Neuronal stem cell (in vitro differentiated cells): ENCODE results near the gene EIF2AK2.

Source experiments
- DNase-seq: peaks from one replicate; pipeline ENCODE4 v3.0.0-alpha.2; 2013; ENCODE audit warnings: low spot score
- H2AFZ ChIP-seq: one replicate; pipeline ENCODE4 v1.6.1; 2013; ENCODE audit warnings: mild to moderate bottlenecking, low read length, inconsistent platforms
- H2AK5ac ChIP-seq: 2 replicates; pipeline ENCODE4 v1.6.1; 2013; ENCODE audit warnings: low read depth, mild to moderate bottlenecking, inconsistent platforms, low read length, moderate library complexity, mixed read lengths
- H2BK120ac ChIP-seq: 2 replicates; pipeline ENCODE4 v1.6.1; 2013; ENCODE audit warnings: low read depth, mild to moderate bottlenecking, inconsistent platforms, low read length, moderate library complexity, mixed read lengths
- H2BK12ac ChIP-seq: one replicate; pipeline ENCODE4 v1.6.1; 2013; ENCODE audit warnings: low read length, inconsistent platforms
- H2BK15ac ChIP-seq: 2 replicates; pipeline ENCODE4 v1.6.1; 2013; ENCODE audit warnings: mild to moderate bottlenecking, low read length, inconsistent platforms, mixed read lengths
- H2BK5ac ChIP-seq: one replicate; pipeline ENCODE4 v1.6.1; 2013; ENCODE audit warnings: inconsistent platforms, mild to moderate bottlenecking, low read length, moderate library complexity
- H3K14ac ChIP-seq: one replicate; pipeline ENCODE4 v1.6.1; 2013; ENCODE audit warnings: low read length, inconsistent platforms
- H3K18ac ChIP-seq: 2 replicates; pipeline ENCODE4 v1.6.1; 2013; ENCODE audit warnings: low read length, inconsistent platforms
- H3K23ac ChIP-seq: 2 replicates; pipeline ENCODE4 v1.6.1; 2013; ENCODE audit warnings: low read depth, mild to moderate bottlenecking, mixed read lengths, low read length, inconsistent platforms; ENCODE audit not compliant: poor library complexity
- H3K27ac ChIP-seq: replicated peaks from 3 replicates; pipeline ENCODE4 v1.5.1; 2013; ENCODE audit warnings: low read length, inconsistent platforms
- H3K27me3 ChIP-seq, 3 experiments: 2 replicates each; pipeline ENCODE4 v1.6.1; 2013; ENCODE audit warnings: low read length in 3 of 3, mild to moderate bottlenecking in 2 of 3, inconsistent platforms in 1 of 3, low read depth in 1 of 3, mixed read lengths in 1 of 3, moderate library complexity in 1 of 3; ENCODE audit not compliant: control insufficient read depth in 3 of 3, insufficient read depth in 3 of 3
- H3K36me3 ChIP-seq, 2 donors: replicated peaks in 1 of 2; 2 replicates each; pipeline ENCODE4 v1.6.1; 2013; ENCODE audit warnings: low read length in 2 of 2; ENCODE audit not compliant: control insufficient read depth in 2 of 2, insufficient read depth in 2 of 2
- H3K4ac ChIP-seq: 2 replicates; pipeline ENCODE4 v1.6.1; 2013; ENCODE audit warnings: inconsistent platforms, mild to moderate bottlenecking, low read length, moderate library complexity
- H3K4me1 ChIP-seq, 2 donors: 1 replicate in 1 of 2; 2 replicates in 1 of 2; pipeline ENCODE4 v1.6.1; 2013; ENCODE audit warnings: low read length in 2 of 2, low read depth in 1 of 2; ENCODE audit not compliant: control insufficient read depth in 2 of 2, insufficient read depth in 1 of 2
- H3K4me2 ChIP-seq: one replicate; pipeline ENCODE4 v1.6.1; 2013; ENCODE audit warnings: mild to moderate bottlenecking, low read length, inconsistent platforms; ENCODE audit not compliant: insufficient read depth, poor library complexity, severe bottlenecking
- H3K4me3 ChIP-seq, 2 donors: 2 replicates each; pipeline ENCODE4 v1.5.1; 2013; ENCODE audit warnings: low read length in 2 of 2, mild to moderate bottlenecking in 2 of 2, inconsistent platforms in 1 of 2, moderate library complexity in 1 of 2
- H3K79me1 ChIP-seq: one replicate; pipeline ENCODE4 v1.6.1; 2013; ENCODE audit warnings: low read depth, mild to moderate bottlenecking, inconsistent platforms, low read length, moderate library complexity
- H3K9ac ChIP-seq: one replicate; pipeline ENCODE4 v1.6.1; 2013; ENCODE audit warnings: mild to moderate bottlenecking, low read depth, low read length, inconsistent platforms; ENCODE audit not compliant: poor library complexity
- H3K9me3 ChIP-seq, 2 donors: replicated peaks in 1 of 2; 2 replicates each; pipeline versions ENCODE3 to v1.6.1; 2013; ENCODE audit warnings: low read length in 2 of 2, mild to moderate bottlenecking in 2 of 2, inconsistent platforms in 1 of 2, low read depth in 1 of 2, mixed read lengths in 1 of 2, moderate library complexity in 1 of 2; ENCODE audit not compliant: control insufficient read depth in 2 of 2, insufficient read depth in 1 of 2
- H4K8ac ChIP-seq: one replicate; pipeline ENCODE4 v1.6.1; 2013; ENCODE audit warnings: low read depth, mild to moderate bottlenecking, inconsistent platforms, low read length, moderate library complexity
- H4K91ac ChIP-seq: one replicate; pipeline ENCODE4 v1.6.1; 2013; ENCODE audit warnings: low read length, low read depth, mild to moderate bottlenecking, inconsistent platforms; ENCODE audit not compliant: poor library complexity
- WGBS, 2 donors: extraction: QIAGEN DNeasy Blood & Tissue Kit; methylation state at CpG; one replicate each; pipeline ENCODE4 v1.1.7; 2013; ENCODE audit warnings: missing lambda C conversion rate in 2 of 2, mixed read lengths in 1 of 2; ENCODE audit not compliant: insufficient read length in 2 of 2, insufficient replicate concordance in 1 of 2; ENCODE audit errors: extremely low coverage in 2 of 2; 5-methylcytosine and 5-hydroxymethylcytosine counted together

The EIF2AK2 gene

DNA sequence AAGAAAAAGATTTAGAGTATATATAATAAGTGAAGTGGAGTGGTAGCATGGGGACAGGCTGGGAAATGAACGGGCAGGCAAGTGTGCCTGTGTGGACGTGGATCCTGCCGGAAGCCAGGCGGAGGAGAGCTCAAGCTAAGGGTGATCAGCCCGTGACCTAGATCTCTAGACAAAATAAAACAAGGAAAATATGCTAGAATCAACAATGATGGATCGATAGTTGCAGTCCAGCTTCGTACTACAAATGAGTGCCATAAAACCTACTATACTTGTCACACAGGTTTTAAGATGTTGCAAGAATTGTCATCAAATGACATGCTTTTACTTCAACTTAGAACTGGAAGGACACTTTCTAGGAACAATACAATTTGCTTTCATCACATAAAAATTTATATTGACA, 8.5 kb downstream of the EIF2AK2 start:
- H2AK5ac ChIP-seq, result no peak overlapping the region
- no peak overlapping the region for H3K4me2 ChIP-seq
- no peak overlapping the region for H2BK120ac ChIP-seq
- no peak overlapping the region for H3K27ac ChIP-seq
- H3K4ac ChIP-seq, result no peak overlapping the region
- no peak overlapping the region for H3K14ac ChIP-seq
- no peak overlapping the region for H4K91ac ChIP-seq
- H2AFZ ChIP-seq, result no peak overlapping the region
- H3K9ac ChIP-seq, result no peak overlapping the region
- no peaks in the 10 kb centered on the region for H3K4me1 ChIP-seq
- no peak overlapping the region for H2BK5ac ChIP-seq
- no peak for DNase-seq
- H2BK12ac ChIP-seq, result no peak overlapping the region
- H4K8ac ChIP-seq, result no peak overlapping the region
- H3K36me3 ChIP-seq, result peaks cover 9 to 64% of the 10 kb centered on the region in 2 donors
- H3K18ac ChIP-seq, result no peak overlapping the region
- WGBS, 2 donors, result no CpG with 5 or more reads among the region's 7 CpGs
- H3K23ac ChIP-seq, result no peak overlapping the region
- H3K9me3 ChIP-seq, result peaks cover 0 to 4% of the 10 kb centered on the region in 2 donors
- no peaks in the 10 kb centered on the region for H3K27me3 ChIP-seq
- H3K79me1 ChIP-seq, result no peaks in the 10 kb centered on the region
- no peak overlapping the region for H3K4me3 ChIP-seq
- H2BK15ac ChIP-seq, result no peak overlapping the region

DNA sequence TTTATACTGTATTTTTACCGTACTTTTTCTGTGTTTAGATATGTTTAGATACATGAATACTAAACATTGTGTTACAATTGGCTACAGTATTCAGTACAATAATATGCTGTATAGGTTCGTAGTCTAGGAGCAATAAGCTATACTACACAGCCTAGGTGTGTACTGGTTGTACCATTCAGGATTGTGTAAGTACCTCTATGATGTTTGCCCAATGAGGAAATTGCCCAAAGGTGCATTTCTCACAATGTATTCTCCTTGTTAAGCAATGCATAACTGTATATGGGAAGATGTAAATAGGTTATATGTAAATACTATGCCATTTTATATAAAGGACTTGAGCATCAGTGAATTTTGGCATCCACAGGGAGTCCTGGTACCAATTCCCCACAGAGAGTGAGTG, 10.7 kb downstream of the EIF2AK2 start:
- H2BK5ac ChIP-seq, result no peak overlapping the region
- no peaks in the 10 kb centered on the region for H3K4me1 ChIP-seq
- no peak overlapping the region for H2BK12ac ChIP-seq
- no peak overlapping the region for H4K91ac ChIP-seq
- H3K9ac ChIP-seq, result no peak overlapping the region
- H3K9me3 ChIP-seq, result no peaks in the 10 kb centered on the region
- no peak overlapping the region for H3K4ac ChIP-seq
- no peak overlapping the region for H3K27ac ChIP-seq
- no peak overlapping the region for H4K8ac ChIP-seq
- no peak overlapping the region for H2BK120ac ChIP-seq
- H3K79me1 ChIP-seq, result no peaks in the 10 kb centered on the region
- H3K27me3 ChIP-seq, result no peaks in the 10 kb centered on the region
- no CpG with 5 or more reads among the region's 2 CpGs for WGBS, 2 donors
- no peak overlapping the region for H2BK15ac ChIP-seq
- no peak overlapping the region for H3K4me3 ChIP-seq
- no peak overlapping the region for H3K18ac ChIP-seq
- no peak for DNase-seq
- H3K36me3 ChIP-seq, result peaks cover 9 to 79% of the 10 kb centered on the region in 2 donors
- no peak overlapping the region for H2AK5ac ChIP-seq
- no peak overlapping the region for H3K23ac ChIP-seq
- H3K4me2 ChIP-seq, result no peak overlapping the region
- no peak overlapping the region for H2AFZ ChIP-seq
- H3K14ac ChIP-seq, result no peak overlapping the region

DNA sequence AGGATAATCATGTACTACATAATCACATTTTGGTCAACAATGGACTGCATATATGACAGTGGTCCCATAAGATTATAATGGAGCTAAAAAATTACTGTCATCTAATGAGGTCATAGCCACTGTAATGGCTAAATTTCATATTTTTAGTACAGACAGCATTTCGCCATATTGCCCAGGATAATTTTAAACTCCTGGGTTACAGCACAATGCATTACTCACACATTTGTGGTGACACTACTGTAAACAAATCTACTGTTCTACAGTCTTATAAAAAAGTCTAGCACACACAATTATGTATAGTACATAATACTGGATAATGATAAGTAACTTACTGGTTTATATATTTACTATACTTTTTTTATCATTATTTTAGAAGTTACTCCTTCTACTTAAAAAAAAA, 12.8 kb downstream of the EIF2AK2 start:
- no peak overlapping the region for H3K23ac ChIP-seq
- H3K79me1 ChIP-seq, result no peaks in the 10 kb centered on the region
- H3K27me3 ChIP-seq, result no peaks in the 10 kb centered on the region
- no peak for DNase-seq
- H3K36me3 ChIP-seq, result peaks cover 9 to 91% of the 10 kb centered on the region in 2 donors
- H2AK5ac ChIP-seq, result no peak overlapping the region
- no peak overlapping the region for H3K4ac ChIP-seq
- no peak overlapping the region for H3K14ac ChIP-seq
- no peaks in the 10 kb centered on the region for H3K4me1 ChIP-seq
- H4K8ac ChIP-seq, result no peak overlapping the region
- H3K4me2 ChIP-seq, result no peak overlapping the region
- H2BK5ac ChIP-seq, result no peak overlapping the region
- H3K4me3 ChIP-seq, result no peak overlapping the region
- no peaks in the 10 kb centered on the region for H3K9me3 ChIP-seq
- H3K9ac ChIP-seq, result no peak overlapping the region
- no peak overlapping the region for H4K91ac ChIP-seq
- no peak overlapping the region for H3K27ac ChIP-seq
- H2BK15ac ChIP-seq, result no peak overlapping the region
- H2BK120ac ChIP-seq, result no peak overlapping the region
- no peak overlapping the region for H2AFZ ChIP-seq
- no CpG with 5 or more reads among the region's 1 CpG for WGBS, 2 donors
- H3K18ac ChIP-seq, result no peak overlapping the region
- H2BK12ac ChIP-seq, result no peak overlapping the region

DNA sequence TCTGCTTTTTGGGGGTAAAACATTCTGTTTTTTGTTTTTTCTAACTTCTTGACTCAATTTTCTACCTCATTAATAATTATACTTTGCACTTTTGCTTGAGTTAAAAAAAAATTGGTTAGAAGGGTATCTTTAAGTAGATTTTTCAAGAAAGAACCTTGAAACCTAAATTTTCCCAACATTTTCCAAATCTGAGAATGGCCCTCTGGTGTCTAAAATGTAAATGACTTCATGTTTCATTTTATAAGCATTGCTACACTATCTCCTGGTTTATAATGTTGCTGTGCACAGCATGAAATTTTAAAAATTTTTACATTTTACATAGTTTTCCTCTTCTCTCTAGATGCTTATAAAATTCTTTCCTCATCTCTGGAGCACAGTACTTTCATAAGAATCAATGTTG, 14.2 kb downstream of the EIF2AK2 start:
- Histone ChIP-seq H3K4me2 (no peak overlapping the region), H2AK5ac (no peak overlapping the region), H3K14ac (no peak overlapping the region), H3K9me3 (no peaks in the 10 kb centered on the region), H3K23ac (no peak overlapping the region), H3K79me1 (no peaks in the 10 kb centered on the region), H3K27ac (no peak overlapping the region), H4K91ac (no peak overlapping the region), H2BK120ac (no peak overlapping the region), H3K18ac (no peak overlapping the region), H2BK12ac (no peak overlapping the region), H3K27me3 (no peaks in the 10 kb centered on the region), H2AFZ (no peak overlapping the region), H2BK15ac (no peak overlapping the region), H3K4ac (no peak overlapping the region), H2BK5ac (no peak overlapping the region), H3K4me1 (no peaks in the 10 kb centered on the region), H3K36me3 (peaks cover 8 to 89% of the 10 kb centered on the region in 2 donors), H4K8ac (no peak overlapping the region), H3K4me3 (no peak overlapping the region), H3K9ac (no peak overlapping the region)
- DNase-seq, result no peak
